ENCODE measurements around the gene ZNF837. TPM values are rescaled to one million over a fixed set of nuclear protein-coding genes. Genes with fewer than 3 reads are reported as not detected.

ZNF837 gene
- total and polyA plus RNA-seq, 2 of the 13 experiments (the other 11 are each of a cell fraction or from before 2014, with no cell fraction given): 0.29 to 1.3 TPM

- TF ChIP-seq, protein P1, sequence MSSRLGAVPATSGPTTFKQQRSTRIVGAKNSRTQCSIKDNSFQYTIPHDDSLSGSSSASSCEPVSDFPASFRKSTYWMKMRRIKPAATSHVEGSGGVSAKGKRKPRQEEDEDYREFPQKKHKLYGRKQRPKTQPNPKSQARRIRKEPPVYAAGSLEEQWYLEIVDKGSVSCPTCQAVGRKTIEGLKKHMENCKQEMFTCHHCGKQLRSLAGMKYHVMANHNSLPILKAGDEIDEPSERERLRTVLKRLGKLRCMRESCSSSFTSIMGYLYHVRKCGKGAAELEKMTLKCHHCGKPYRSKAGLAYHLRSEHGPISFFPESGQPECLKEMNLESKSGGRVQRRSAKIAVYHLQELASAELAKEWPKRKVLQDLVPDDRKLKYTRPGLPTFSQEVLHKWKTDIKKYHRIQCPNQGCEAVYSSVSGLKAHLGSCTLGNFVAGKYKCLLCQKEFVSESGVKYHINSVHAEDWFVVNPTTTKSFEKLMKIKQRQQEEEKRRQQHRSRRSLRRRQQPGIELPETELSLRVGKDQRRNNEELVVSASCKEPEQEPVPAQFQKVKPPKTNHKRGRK (CRISPR knock-in tag; IDR thresholded peaks at IDR 0.05): no peak
- TF ChIP-seq NKX3-1 (CRISPR knock-in tag; IDR thresholded peaks at IDR 0.05) (peak; percentile 56), ZBTB42 (CRISPR knock-in tag; IDR thresholded peaks at IDR 0.05) (no peak), AGO2 (optimal IDR thresholded peaks at IDR 0.05; ENCODE audit: low read depth, low read length) (peak; percentile 63), KDM2A (CRISPR knock-in tag; IDR thresholded peaks at IDR 0.05; ENCODE audit: borderline replicate concordance, low read depth) (peak; percentile 95), SIX1 (CRISPR knock-in tag; IDR thresholded peaks at IDR 0.05; ENCODE audit: borderline replicate concordance) (peak; percentile 37; the same call in 1 of the 2 replicates), RXRB (CRISPR knock-in tag; IDR thresholded peaks at IDR 0.05; ENCODE audit: borderline replicate concordance) (peak; percentile 30; the same call in 1 of the 2 replicates), TGIF2 (CRISPR knock-in tag; IDR thresholded peaks at IDR 0.05) (no peak; the same call in 1 of the 2 replicates), ZNF232 (CRISPR knock-in tag; IDR thresholded peaks at IDR 0.05; ENCODE audit: borderline replicate concordance) (peak; percentile 73; the same call in 1 of the 2 replicates), ZSCAN9 (CRISPR knock-in tag; IDR thresholded peaks at IDR 0.05; ENCODE audit: borderline replicate concordance) (0 out of 2 replicates have a peak, but pooled peaks have one; percentile 53), SUZ12 (IDR thresholded peaks at IDR 0.05; ENCODE audit: low read depth, low read length) (no peak), TRIM24 (CRISPR knock-in tag; IDR thresholded peaks at IDR 0.05) (no peak), SP2 (CRISPR knock-in tag; IDR thresholded peaks at IDR 0.05) (no peak; the same call in 1 of the 2 replicates), MXD1 (CRISPR knock-in tag; IDR thresholded peaks at IDR 0.05) (peak; percentile 87; the same call in 1 of the 2 replicates)
- TF ChIP-seq, protein P2, sequence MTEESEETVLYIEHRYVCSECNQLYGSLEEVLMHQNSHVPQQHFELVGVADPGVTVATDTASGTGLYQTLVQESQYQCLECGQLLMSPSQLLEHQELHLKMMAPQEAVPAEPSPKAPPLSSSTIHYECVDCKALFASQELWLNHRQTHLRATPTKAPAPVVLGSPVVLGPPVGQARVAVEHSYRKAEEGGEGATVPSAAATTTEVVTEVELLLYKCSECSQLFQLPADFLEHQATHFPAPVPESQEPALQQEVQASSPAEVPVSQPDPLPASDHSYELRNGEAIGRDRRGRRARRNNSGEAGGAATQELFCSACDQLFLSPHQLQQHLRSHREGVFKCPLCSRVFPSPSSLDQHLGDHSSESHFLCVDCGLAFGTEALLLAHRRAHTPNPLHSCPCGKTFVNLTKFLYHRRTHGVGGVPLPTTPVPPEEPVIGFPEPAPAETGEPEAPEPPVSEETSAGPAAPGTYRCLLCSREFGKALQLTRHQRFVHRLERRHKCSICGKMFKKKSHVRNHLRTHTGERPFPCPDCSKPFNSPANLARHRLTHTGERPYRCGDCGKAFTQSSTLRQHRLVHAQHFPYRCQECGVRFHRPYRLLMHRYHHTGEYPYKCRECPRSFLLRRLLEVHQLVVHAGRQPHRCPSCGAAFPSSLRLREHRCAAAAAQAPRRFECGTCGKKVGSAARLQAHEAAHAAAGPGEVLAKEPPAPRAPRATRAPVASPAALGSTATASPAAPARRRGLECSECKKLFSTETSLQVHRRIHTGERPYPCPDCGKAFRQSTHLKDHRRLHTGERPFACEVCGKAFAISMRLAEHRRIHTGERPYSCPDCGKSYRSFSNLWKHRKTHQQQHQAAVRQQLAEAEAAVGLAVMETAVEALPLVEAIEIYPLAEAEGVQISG (CRISPR knock-in tag; IDR thresholded peaks at IDR 0.05): peak; percentile 100
Observed at GRCh38 chr19:58362272-58362994, 18.4 kb downstream of the ZNF837 start, which contains the start of gene ZNF497 (continued).
